Ramos (cell line): ENCODE measurements around the gene NEDD4L.

ENCODE experiments used
- in situ Hi-C: fragments of 300-500 bp; cut with MboI; formaldehyde crosslinking; loops from one replicate; pipeline ENCODE4 v1.14.3; 2022; ENCODE audit warnings: low sequenced_read_pairs; ENCODE audit not compliant: unreplicated experiment

NEDD4L gene

GRCh38 chr18:58319719-58320118 lies 275.7 kb downstream of the NEDD4L start:
- in situ Hi-C loops: no loop called here

DNA sequence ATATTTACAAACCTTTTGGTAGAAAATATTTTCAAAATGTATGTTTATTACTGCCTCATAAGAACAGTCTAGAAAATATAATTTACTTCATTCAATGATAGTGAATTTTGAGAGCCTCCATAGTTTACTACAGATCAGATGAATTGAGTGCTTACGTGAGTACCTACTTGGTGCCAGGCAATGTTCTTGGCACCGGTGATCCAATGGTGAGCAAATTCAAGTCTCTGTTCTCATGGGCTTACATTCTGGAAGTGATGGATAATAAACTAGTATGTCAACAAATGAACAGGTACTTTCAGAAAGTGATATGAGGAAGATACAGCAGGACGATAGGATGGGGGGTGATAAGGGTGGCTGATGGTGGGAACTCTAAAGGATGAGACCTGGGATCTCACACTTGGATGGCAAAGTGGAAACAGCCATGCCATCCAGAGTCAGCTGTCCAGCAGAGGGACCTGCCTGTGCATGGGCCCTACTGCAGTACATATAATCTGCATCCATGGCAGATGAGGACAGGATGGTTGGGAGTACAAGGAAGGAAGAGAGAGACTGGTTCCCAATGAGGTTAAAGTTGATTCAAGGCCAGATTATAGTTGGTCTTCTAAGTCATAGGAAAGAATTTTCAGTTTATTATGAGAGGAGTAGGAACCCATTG lies 277.0 kb downstream of the NEDD4L start:
- in situ Hi-C loops: no loop called here

- in situ Hi-C loops: no loop called here
These were observed 278.0 kb downstream of the NEDD4L start for GRCh38 chr18:58321986-58322385.

- in situ Hi-C loops: no loop called here
These were observed 278.4 kb downstream of the NEDD4L start for GRCh38 chr18:58322464-58322863.

GRCh38 chr18:58323866-58324762 lies 280.1 kb downstream of the NEDD4L start:
- in situ Hi-C loops: no loop called here

- in situ Hi-C loops: no loop called here
These were observed 280.9 kb downstream of the NEDD4L start for GRCh38 chr18:58324824-58325480.

DNA sequence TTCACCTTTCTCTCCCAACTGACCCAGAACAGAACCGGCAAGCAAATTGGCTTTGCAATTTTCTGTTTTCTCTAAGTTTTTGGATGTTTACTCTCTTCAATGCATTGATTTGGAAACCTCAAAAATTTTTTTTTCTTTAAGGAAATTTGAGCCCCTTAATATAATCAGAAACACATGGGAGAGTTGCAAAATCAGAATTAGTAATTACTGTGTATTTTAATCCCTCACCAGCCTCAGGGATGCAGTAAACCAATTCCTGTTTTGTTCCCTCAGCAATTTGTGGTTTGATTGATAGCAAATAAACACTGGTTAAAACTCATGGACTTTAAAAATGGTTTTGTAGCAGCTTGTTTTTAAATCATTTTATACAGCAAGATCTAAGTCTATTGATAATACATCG lies 281.5 kb downstream of the NEDD4L start:
- in situ Hi-C loops: no loop called here

DNA sequence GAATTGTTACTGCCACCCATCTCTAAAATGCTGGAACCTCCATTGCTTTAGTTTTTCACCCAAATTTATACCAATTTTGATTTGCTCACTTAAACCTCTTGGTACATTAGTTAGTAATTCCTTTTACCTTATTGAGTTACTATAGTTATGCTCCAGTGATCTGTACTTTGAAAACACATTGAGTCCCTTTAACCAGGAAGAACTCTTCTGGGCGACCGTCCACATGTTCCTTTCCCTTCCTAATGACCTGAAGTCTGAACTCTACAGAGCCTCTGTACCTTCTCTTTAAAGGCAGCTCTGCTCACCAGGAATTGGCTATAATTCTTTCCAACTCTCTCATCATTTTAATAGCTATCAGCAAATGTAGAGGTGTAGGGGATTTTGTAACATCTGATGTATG lies 290.0 kb downstream of the NEDD4L start:
- in situ Hi-C loops: no loop called here

DNA sequence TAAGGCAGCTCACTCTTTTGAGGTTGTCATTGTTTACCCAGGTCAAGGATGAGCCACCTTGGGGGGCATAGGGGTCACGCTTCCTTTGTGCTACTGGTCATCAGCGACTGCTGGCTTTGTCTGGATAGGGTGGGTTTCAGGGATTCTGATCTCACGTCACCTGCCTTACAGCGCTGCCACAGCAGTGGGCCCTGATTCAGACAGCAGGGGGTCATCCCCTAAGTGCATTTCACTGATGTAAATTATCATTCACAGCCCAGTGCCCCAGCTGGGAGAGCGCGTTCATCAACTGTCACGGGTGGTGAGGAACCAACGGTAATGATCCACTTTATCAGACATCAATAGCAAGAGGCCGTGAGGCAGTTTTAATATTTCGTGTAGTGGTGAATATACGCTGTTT lies 291.2 kb downstream of the NEDD4L start:
- in situ Hi-C loops: no loop called here

GRCh38 chr18:58335821-58336220 lies 291.8 kb downstream of the NEDD4L start:
- in situ Hi-C loops: no loop called here

DNA sequence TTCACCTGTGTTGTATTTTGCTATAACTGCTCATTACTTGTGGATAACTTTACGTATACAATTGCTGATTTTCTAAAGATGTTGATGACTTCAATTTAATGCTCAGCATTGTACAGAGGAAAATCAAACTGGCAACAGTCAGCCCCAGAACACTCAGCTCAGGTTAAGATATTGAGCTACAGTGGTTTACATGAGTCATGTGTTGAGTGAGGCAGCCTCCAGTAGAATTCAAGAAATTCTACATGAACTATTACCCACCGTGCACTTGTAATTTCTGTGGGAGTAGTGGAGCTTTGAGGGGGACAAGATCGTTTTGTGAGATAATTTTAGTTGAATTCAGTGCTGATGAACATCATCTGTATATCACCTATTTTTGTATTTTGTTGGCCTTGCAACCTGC lies 292.6 kb downstream of the NEDD4L start:
- in situ Hi-C loops: no loop called here

GRCh38 chr18:58337285-58337684 lies 293.3 kb downstream of the NEDD4L start:
- in situ Hi-C loops: no loop called here

GRCh38 chr18:58337686-58338085 lies 293.7 kb downstream of the NEDD4L start:
- in situ Hi-C loops: no loop called here

- in situ Hi-C loops: no loop called here
These were observed 294.1 kb downstream of the NEDD4L start for GRCh38 chr18:58338141-58338540.

GRCh38 chr18:58338961-58339592 lies 295.1 kb downstream of the NEDD4L start:
- in situ Hi-C loops: no loop called here

- in situ Hi-C loops: no loop called here
These were observed 295.9 kb downstream of the NEDD4L start for GRCh38 chr18:58339890-58340289.

GRCh38 chr18:58341916-58342315 lies 297.9 kb downstream of the NEDD4L start:
- in situ Hi-C loops: no loop called here

- in situ Hi-C loops: no loop called here
These were observed 300.1 kb downstream of the NEDD4L start for GRCh38 chr18:58344080-58344670.

DNA sequence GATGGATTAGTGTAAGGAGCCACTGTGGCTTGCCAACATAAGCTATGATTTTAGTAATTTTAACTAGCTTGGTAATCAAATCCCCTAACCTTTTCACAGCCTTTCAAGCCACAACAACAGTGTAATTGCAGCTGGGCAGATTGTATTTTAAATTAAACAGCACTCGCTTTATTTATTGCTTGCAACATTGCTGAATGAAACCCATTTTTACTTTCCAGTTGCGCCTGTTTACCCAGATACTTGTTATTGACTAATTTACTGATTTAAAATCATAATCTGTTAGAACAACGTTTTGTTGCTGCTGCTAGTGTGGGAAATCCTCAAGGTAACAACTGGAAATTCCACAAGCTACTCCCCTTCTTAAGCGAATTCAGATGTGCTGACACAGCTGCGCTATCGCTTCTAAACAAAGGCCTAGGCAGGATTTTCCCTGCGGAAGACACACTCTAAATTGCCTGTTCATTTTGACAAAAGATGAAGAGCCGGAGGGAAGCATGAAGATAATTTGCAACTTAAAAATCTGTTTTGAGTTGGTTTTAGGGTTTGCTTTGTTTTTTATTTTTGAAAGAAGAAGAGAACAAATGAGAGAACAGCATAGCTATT lies 300.9 kb downstream of the NEDD4L start:
- in situ Hi-C loops: no loop called here

DNA sequence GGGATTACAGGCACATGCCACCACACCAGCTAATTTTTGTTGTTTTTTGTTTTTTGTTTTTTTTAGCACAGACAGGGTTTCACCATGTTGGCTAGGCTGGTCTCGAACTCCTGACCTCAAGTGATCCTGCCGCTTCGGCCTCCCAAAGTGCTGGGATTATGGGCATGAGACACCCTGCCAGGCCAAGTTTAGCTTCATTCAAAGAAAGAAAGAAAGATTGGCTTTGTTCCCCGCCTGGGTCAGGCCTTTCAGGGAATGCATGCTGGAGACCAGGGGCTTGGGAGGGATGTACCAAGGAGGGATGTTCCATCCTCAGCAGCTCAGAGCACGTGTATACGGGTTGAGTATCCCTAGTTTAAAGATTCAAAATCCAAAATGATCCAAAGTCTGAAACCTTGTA lies 301.8 kb downstream of the NEDD4L start:
- in situ Hi-C loops: no loop called here
